K562 (cell line): ENCODE measurements around the gene ZNF791. TPM values are rescaled to one million over a fixed set of nuclear protein-coding genes. Genes with fewer than 3 reads are reported as not detected.

Experiments
- CAMTA2 ChIP-seq: fragments of 250-450 bp; sonication (Bioruptor Pico); conservative IDR thresholded peaks from 2 replicates; pipeline ENCODE4 v1.5.1; 2022
- CEBPB ChIP-seq: fragments of 450-650 bp; IDR thresholded peaks from 2 replicates; pipeline ENCODE4 v1.6.1; 2016; ENCODE audit warnings: missing genetic modification characterization, missing compliant biosample characterization
- DIDO1 ChIP-seq: fragments of 450-650 bp; IDR thresholded peaks from 2 replicates; pipeline ENCODE4 v1.6.1; 2016; ENCODE audit warnings: low read depth, missing biosample characterization, missing genetic modification characterization
- ELF2 ChIP-seq: fragments of 250-450 bp; sonication (Bioruptor Pico); IDR thresholded peaks from 2 replicates; pipeline ENCODE4 v1.5.0; 2021; ENCODE audit warnings: mild to moderate bottlenecking
- FOSL1 ChIP-seq: fragments of 200-800 bp; sonication (Bioruptor generic); conservative IDR thresholded peaks from 2 replicates; pipeline ENCODE4 v1.6.1; 2016; ENCODE audit warnings: missing genetic modification characterization, missing compliant biosample characterization
- GTF2B ChIP-seq: IDR thresholded peaks from 2 replicates; pipeline ENCODE4 v1.6.1; 2011; ENCODE audit not compliant: insufficient read length; ENCODE audit errors: extremely low read depth
- HLTF ChIP-seq: fragments of 450-650 bp; IDR thresholded peaks from 2 replicates; pipeline ENCODE4 v1.6.1; 2016
- ID3 ChIP-seq, 2 experiments: fragments of 250-450 bp in 1 of 2; fragments of 450-650 bp in 1 of 2; sonication (Bioruptor Pico) in 1 of 2; IDR thresholded peaks; 2 replicates each; pipeline versions ENCODE4 v1.6.1 to v1.8.0; 2016 to 2021; ENCODE audit warnings: mild to moderate bottlenecking in 2 of 2, moderate library complexity in 2 of 2, missing compliant biosample characterization in 1 of 2, missing genetic modification characterization in 1 of 2
- NCOA1 ChIP-seq: fragments of 450-650 bp; IDR thresholded peaks from 2 replicates; pipeline ENCODE4 v1.6.1; 2016; ENCODE audit warnings: low read depth
- PTBP1 ChIP-seq: fragments of 200-400 bp; formaldehyde crosslinking; IDR thresholded peaks from 2 replicates; pipeline ENCODE4 v1.6.1; 2017; ENCODE audit warnings: low read depth, low read length
- RAD21 ChIP-seq, 2 experiments: fragments of 250-450 bp in 1 of 2; fragments of 450-650 bp in 1 of 2; sonication (Bioruptor Pico) in 1 of 2; formaldehyde crosslinking in 1 of 2; IDR thresholded peaks in 1 of 2; conservative IDR thresholded peaks in 1 of 2; 2 replicates each; pipeline versions ENCODE4 v1.4.0 to v1.8.0; 2020 to 2022; ENCODE audit warnings: mild to moderate bottlenecking in 2 of 2, moderate library complexity in 1 of 2
- TAF15 ChIP-seq: fragments of 200-400 bp; formaldehyde crosslinking; IDR thresholded peaks from 2 replicates; pipeline ENCODE4 v1.6.1; 2017; ENCODE audit warnings: mild to moderate bottlenecking, low read depth, low read length, moderate library complexity
- THRA ChIP-seq: fragments of 450-650 bp; IDR thresholded peaks from 2 replicates; pipeline ENCODE4 v1.6.1; 2017; ENCODE audit warnings: mild to moderate bottlenecking, moderate library complexity
- ZNF589 ChIP-seq: fragments of 200-800 bp; sonication (Bioruptor generic); IDR thresholded peaks from 2 replicates; pipeline ENCODE4 v1.6.1; 2016; ENCODE audit warnings: low read depth, missing genetic modification characterization, missing compliant biosample characterization
- polyA plus RNA-seq, 8 experiments: library from polyadenylated mRNA; depleted of rRNA in 4 of 8; stranded (reverse) in 5 of 8; unstranded in 3 of 8; fragments of >200 nt; fragmentation: Nextera tagmentation in 2 of 8; fragmentation: Illumina TruSeq in 1 of 8; extraction: Ambion mirVana in 2 of 8; extraction: Trizol in 1 of 8; gene quantifications; 2 replicates each; pipeline versions ENCODE4 v1.2.1 to v1.2.3, GENCODE V29; 2011 to 2014; ENCODE audit warnings: inconsistent platforms in 1 of 8, missing spikeins in 1 of 8
- total RNA-seq, 7 experiments: library from RNA; depleted of rRNA in 6 of 7; stranded (reverse); fragments of >200 nt in 6 of 7; fragmentation: Illumina TruSeq in 2 of 7; extraction: Trizol in 2 of 7; gene quantifications; 2 replicates each; pipeline versions ENCODE4 v1.2.1 to v1.2.3, GENCODE V29; 2011 to 2021; ENCODE audit warnings: low replicate concordance in 1 of 7
- TF ChIP-seq, protein P1 (sequence below): sonication (generic); formaldehyde crosslinking; IDR thresholded peaks from 2 replicates; pipeline ENCODE4 v1.8.0; 2023; ENCODE audit warnings: missing genetic modification reagents, mild to moderate bottlenecking, borderline replicate concordance
- TF ChIP-seq, protein P2 (sequence below): fragments of 250-450 bp; sonication (Bioruptor Pico); IDR thresholded peaks from 2 replicates; pipeline ENCODE4 v1.9.0; 2021; ENCODE audit warnings: mild to moderate bottlenecking, inconsistent platforms

ZNF791 gene
- total and polyA plus RNA-seq, 9 of the 15 experiments (the other 6 are each of a cell fraction or from before 2014, with no cell fraction given): 7.8 to 22.7 (median 13.1) TPM

DNA sequence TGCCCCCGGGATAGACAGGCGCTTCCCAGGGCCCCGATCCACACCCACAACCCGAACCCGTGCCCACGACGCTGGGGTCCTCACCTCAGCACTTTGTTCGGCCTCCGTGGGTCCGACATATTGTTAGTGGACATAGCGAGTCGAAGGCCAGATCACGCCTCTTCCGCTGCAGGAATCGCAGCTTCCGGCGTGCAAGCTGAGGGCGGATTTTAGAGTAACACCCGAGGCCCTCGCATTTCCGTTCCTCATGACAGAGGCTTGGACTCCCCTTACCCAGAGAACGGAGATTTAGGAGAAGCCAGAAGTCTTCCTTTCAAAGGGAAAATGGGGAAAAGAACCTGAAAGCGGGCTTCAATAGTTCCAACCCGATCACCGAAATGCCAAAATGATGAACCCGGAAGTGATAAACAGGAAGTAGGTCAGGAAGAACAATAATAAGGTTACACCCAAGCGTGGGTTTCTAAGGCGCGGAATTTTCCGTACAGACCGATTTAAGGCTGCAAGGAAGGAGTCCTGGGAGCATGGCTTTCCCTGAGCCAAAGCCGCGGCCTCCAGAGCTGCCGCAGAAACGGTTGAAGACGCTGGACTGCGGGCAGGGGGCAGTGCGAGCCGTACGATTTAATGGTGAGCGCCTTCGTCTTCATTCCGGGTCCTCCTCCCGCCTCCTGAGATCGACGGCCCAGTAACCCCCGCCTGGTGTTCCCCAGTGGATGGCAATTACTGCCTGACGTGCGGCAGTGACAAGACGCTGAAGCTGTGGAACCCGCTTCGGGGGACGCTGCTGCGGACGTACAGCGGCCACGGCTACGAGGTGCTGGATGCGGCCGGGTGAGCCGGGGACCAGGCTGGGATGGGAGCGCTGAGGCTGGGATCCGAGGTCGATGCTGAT is 58.8 kb downstream of the ZNF791 start (continued):
- TF ChIP-seq, protein P1, sequence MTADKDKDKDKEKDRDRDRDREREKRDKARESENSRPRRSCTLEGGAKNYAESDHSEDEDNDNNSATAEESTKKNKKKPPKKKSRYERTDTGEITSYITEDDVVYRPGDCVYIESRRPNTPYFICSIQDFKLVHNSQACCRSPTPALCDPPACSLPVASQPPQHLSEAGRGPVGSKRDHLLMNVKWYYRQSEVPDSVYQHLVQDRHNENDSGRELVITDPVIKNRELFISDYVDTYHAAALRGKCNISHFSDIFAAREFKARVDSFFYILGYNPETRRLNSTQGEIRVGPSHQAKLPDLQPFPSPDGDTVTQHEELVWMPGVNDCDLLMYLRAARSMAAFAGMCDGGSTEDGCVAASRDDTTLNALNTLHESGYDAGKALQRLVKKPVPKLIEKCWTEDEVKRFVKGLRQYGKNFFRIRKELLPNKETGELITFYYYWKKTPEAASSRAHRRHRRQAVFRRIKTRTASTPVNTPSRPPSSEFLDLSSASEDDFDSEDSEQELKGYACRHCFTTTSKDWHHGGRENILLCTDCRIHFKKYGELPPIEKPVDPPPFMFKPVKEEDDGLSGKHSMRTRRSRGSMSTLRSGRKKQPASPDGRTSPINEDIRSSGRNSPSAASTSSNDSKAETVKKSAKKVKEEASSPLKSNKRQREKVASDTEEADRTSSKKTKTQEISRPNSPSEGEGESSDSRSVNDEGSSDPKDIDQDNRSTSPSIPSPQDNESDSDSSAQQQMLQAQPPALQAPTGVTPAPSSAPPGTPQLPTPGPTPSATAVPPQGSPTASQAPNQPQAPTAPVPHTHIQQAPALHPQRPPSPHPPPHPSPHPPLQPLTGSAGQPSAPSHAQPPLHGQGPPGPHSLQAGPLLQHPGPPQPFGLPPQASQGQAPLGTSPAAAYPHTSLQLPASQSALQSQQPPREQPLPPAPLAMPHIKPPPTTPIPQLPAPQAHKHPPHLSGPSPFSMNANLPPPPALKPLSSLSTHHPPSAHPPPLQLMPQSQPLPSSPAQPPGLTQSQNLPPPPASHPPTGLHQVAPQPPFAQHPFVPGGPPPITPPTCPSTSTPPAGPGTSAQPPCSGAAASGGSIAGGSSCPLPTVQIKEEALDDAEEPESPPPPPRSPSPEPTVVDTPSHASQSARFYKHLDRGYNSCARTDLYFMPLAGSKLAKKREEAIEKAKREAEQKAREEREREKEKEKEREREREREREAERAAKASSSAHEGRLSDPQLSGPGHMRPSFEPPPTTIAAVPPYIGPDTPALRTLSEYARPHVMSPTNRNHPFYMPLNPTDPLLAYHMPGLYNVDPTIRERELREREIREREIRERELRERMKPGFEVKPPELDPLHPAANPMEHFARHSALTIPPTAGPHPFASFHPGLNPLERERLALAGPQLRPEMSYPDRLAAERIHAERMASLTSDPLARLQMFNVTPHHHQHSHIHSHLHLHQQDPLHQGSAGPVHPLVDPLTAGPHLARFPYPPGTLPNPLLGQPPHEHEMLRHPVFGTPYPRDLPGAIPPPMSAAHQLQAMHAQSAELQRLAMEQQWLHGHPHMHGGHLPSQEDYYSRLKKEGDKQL (CRISPR knock-in tag): no peak
- TF ChIP-seq CAMTA2 (CRISPR knock-in tag): no peak
- TF ChIP-seq NCOA1: peak; percentile 100
- peak in 1 of 2 experiments; percentile 7; a peak in 1 of 4 replicates for TF ChIP-seq RAD21 (CRISPR knock-in tag; conservative IDR thresholded peaks at IDR 0.05 in 1 of 2, IDR thresholded peaks at IDR 0.05 in 1 of 2)
- no peak for TF ChIP-seq CEBPB
- no peak for TF ChIP-seq HLTF
- TF ChIP-seq TAF15: no peak
- TF ChIP-seq ZNF589: no peak
- TF ChIP-seq FOSL1 (tag): 0 out of 2 replicates have a peak, but pooled peaks have one; percentile 13
- TF ChIP-seq, protein P2, sequence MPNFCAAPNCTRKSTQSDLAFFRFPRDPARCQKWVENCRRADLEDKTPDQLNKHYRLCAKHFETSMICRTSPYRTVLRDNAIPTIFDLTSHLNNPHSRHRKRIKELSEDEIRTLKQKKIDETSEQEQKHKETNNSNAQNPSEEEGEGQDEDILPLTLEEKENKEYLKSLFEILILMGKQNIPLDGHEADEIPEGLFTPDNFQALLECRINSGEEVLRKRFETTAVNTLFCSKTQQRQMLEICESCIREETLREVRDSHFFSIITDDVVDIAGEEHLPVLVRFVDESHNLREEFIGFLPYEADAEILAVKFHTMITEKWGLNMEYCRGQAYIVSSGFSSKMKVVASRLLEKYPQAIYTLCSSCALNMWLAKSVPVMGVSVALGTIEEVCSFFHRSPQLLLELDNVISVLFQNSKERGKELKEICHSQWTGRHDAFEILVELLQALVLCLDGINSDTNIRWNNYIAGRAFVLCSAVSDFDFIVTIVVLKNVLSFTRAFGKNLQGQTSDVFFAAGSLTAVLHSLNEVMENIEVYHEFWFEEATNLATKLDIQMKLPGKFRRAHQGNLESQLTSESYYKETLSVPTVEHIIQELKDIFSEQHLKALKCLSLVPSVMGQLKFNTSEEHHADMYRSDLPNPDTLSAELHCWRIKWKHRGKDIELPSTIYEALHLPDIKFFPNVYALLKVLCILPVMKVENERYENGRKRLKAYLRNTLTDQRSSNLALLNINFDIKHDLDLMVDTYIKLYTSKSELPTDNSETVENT (CRISPR knock-in tag): no peak
- TF ChIP-seq ID3 (CRISPR knock-in tag; IDR thresholded peaks at IDR 0.05): no peak
- peak; percentile 54; the same call in 1 of the 2 replicates for TF ChIP-seq ID3 (tag; IDR thresholded peaks at IDR 0.05)
- peak; percentile 99 for TF ChIP-seq ELF2 (CRISPR knock-in tag)
- no peak for TF ChIP-seq THRA
- 0 out of 2 replicates have a peak, but pooled peaks have one; percentile 12 for TF ChIP-seq PTBP1
- TF ChIP-seq DIDO1 (tag): peak; percentile 100
- TF ChIP-seq GTF2B: no peak
